ENCODE data around the gene ATP1B1. TPM values are rescaled to one million over a fixed set of nuclear protein-coding genes. Genes with fewer than 3 reads are reported as not detected.
A peak's percentile ranks its signal among the peaks of the same experiment; 100 is the strongest.

ATP1B1 gene
- total RNA-seq, 1 experiment from 2014 or later, result 40.7 TPM

GRCh38 chr1:169064103-169064502 is 42.4 kb upstream of the ATP1B1 start:
- Mint-ChIP-seq H3K4me1 (no peaks in the 10 kb centered on the region), H3K36me3 (peaks cover 10% of the 10 kb centered on the region; the same call in 1 of the 2 replicates), H3K4me3 (no peak overlapping the region), H3K27me3 (ENCODE audit: low read depth) (no peaks in the 10 kb centered on the region), H3K9me3 (peaks cover 57% of the 10 kb centered on the region), H3K27ac (no peak overlapping the region)
- POLR2A ChIA-PET, result no interaction called here
- no peak for DNase-seq (ENCODE audit: low spot score)
- 0 out of 2 replicates have a peak, but pooled peaks have one; percentile 34 for ATAC-seq
- CTCF ChIA-PET, result no interaction called here
- TF ChIP-seq, protein P1, sequence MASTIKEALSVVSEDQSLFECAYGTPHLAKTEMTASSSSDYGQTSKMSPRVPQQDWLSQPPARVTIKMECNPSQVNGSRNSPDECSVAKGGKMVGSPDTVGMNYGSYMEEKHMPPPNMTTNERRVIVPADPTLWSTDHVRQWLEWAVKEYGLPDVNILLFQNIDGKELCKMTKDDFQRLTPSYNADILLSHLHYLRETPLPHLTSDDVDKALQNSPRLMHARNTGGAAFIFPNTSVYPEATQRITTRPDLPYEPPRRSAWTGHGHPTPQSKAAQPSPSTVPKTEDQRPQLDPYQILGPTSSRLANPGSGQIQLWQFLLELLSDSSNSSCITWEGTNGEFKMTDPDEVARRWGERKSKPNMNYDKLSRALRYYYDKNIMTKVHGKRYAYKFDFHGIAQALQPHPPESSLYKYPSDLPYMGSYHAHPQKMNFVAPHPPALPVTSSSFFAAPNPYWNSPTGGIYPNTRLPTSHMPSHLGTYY (CRISPR knock-in tag; IDR thresholded peaks at IDR 0.05), result no peak
- TF ChIP-seq JUN (CRISPR knock-in tag; IDR thresholded peaks at IDR 0.05) (no peak), FOXK1 (CRISPR knock-in tag; IDR thresholded peaks at IDR 0.05) (no peak), NR2C2 (CRISPR knock-in tag; IDR thresholded peaks at IDR 0.05) (no peak), ELF4 (CRISPR knock-in tag; IDR thresholded peaks at IDR 0.05; ENCODE audit: low read depth) (no peak), ZNF317 (CRISPR knock-in tag; IDR thresholded peaks at IDR 0.05; ENCODE audit: borderline replicate concordance, low read depth) (no peak), RELA (CRISPR knock-in tag; IDR thresholded peaks at IDR 0.05; ENCODE audit: borderline replicate concordance) (no peak), KAT7 (CRISPR knock-in tag; IDR thresholded peaks at IDR 0.05; ENCODE audit: borderline replicate concordance) (no peak), SMAD4 (CRISPR knock-in tag; IDR thresholded peaks at IDR 0.05) (no peak), SOX15 (CRISPR knock-in tag; IDR thresholded peaks at IDR 0.05) (no peak), CTCF (IDR thresholded peaks at IDR 0.05) (no peak), IRF2 (CRISPR knock-in tag; IDR thresholded peaks at IDR 0.05; ENCODE audit: borderline replicate concordance, low read depth) (no peak), ZNF121 (CRISPR knock-in tag; IDR thresholded peaks at IDR 0.05) (no peak), ARID4B (CRISPR knock-in tag; IDR thresholded peaks at IDR 0.05; ENCODE audit: borderline replicate concordance) (no peak), RORB (CRISPR knock-in tag; IDR thresholded peaks at IDR 0.05) (no peak)
- TF ChIP-seq, protein P2, sequence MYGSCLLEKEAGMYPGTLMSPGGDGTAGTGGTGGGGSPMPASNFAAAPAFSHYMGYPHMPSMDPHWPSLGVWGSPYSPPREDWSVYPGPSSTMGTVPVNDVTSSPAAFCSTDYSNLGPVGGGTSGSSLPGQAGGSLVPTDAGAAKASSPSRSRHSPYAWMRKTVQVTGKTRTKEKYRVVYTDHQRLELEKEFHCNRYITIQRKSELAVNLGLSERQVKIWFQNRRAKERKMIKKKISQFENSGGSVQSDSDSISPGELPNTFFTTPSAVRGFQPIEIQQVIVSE (CRISPR knock-in tag; IDR thresholded peaks at IDR 0.05; ENCODE audit: borderline replicate concordance), result no peak

DNA sequence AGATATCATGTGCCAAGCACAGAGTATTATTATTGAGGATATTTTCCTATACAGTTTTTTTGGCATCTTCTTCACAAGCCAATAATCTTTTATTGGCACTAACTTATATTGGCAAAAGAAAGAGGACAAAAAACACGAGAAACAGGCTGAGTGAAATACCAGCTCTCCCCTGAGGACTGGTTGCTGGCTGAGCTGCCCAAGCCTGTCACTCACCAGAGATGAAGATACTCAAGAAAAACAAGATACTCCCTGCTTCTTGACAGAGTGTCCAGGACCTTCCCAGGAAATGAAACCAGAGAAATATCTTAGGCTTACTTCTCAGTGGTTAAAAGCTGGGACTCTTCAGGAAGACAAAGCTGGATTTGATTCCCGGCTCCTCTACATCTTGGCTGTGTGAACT is 35.9 kb upstream of the ATP1B1 start:
- peaks cover 24% of the 10 kb centered on the region for H3K9me3 Mint-ChIP-seq
- ATAC-seq (no peak), DNase-seq (ENCODE audit: low spot score) (no peak)
- ChIA-PET POLR2A (no interaction called here), CTCF (interaction anchor here (0.8 kb wide), 1 partner anchor 467 kb away, joined by 3 read pairs; no protein-coding TSS in a partner anchor)
- no peak overlapping the region for H3K27ac Mint-ChIP-seq
- H3K4me3 Mint-ChIP-seq, result no peak overlapping the region
- H3K4me1 Mint-ChIP-seq, result no peaks in the 10 kb centered on the region
- H3K27me3 Mint-ChIP-seq (ENCODE audit: low read depth), result peaks cover 4% of the 10 kb centered on the region; the same call in 1 of the 2 replicates
- peaks cover 10% of the 10 kb centered on the region; the same call in 1 of the 2 replicates for H3K36me3 Mint-ChIP-seq
- TF ChIP-seq USF1 (CRISPR knock-in tag; IDR thresholded peaks at IDR 0.05) (no peak), IRF2 (CRISPR knock-in tag; IDR thresholded peaks at IDR 0.05; ENCODE audit: borderline replicate concordance, low read depth) (no peak), STAT6 (CRISPR knock-in tag; conservative IDR thresholded peaks at IDR 0.05; ENCODE audit: low read depth) (no peak), PRDM15 (CRISPR knock-in tag; IDR thresholded peaks at IDR 0.05) (no peak), TCF7 (CRISPR knock-in tag; IDR thresholded peaks at IDR 0.05; ENCODE audit: low read depth) (no peak)

Data from WTC11 (cell line).